Measurements from ENCODE around the gene ANKRD31. TPM values are rescaled to one million over a fixed set of nuclear protein-coding genes. Genes with fewer than 3 reads are reported as not detected.

Gene ANKRD31
- total RNA-seq, 1 experiment from 2014 or later = 0.11 TPM

DNA sequence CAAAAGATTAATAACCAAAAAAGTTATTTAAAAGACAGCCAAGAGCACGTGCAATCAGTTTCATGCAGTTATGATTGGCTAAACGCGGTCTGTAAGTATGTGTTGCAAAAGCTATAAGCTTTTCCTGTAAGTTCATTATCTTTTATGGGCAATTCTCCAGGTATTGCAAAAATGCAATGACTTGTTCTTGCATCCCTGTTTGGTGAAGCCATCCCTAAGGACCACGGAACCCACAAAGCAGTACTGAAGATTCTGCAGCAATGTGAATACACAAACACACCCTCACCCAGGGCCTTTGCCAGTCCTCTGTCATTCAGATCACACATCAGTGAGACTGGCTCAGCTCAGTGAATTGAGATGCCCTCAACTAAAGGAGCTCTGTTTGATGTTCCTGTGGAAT lies 195.7 kb downstream of the ANKRD31 start:
- H2BK12ac ChIP-seq (ENCODE audit: insufficient read length, low read depth, low read length) = no peak overlapping the region
- H2BK120ac ChIP-seq (ENCODE audit: low read depth, low read length, poor library complexity, severe bottlenecking) = no peak overlapping the region
- H3K27me3 Mint-ChIP-seq (ENCODE audit: low read depth) = no peaks in the 10 kb centered on the region
- H2BK5ac ChIP-seq (ENCODE audit: insufficient read length, low read length) = no peak overlapping the region
- no peak overlapping the region for H3K23ac ChIP-seq (ENCODE audit: insufficient read length, low read depth, low read length)
- H2AK5ac ChIP-seq (ENCODE audit: insufficient read length, low read length) = no peak overlapping the region
- no peak overlapping the region for H3K9ac ChIP-seq (ENCODE audit: extremely low read depth, insufficient read length, low read length)
- WGBS (ENCODE audit: extremely low coverage, insufficient read length, low lambda C conversion rate) = no CpG with 5 or more reads among the region's 4 CpGs
- peaks cover 6% of the 10 kb centered on the region for H3K79me2 ChIP-seq (ENCODE audit: insufficient read depth, low read length)
- no peak for DNase-seq
- no peak overlapping the region for H3K27ac ChIP-seq (ENCODE audit: insufficient read length, low read depth, low read length)
- H3K4me1 Mint-ChIP-seq = peaks cover 3 to 13% of the 10 kb centered on the region in 2 experiments; a peak in 3 of 4 replicates
- H4K5ac ChIP-seq (ENCODE audit: insufficient read length, low read depth, low read length) = no peak overlapping the region
- no peak overlapping the region for H3T11ph ChIP-seq (ENCODE audit: low read length)
- no peaks in the 10 kb centered on the region for H3K9me3 Mint-ChIP-seq
- H3K4me2 ChIP-seq (ENCODE audit: insufficient read depth, insufficient read length, low read length) = no peak overlapping the region
- no peak overlapping the region for H2BK20ac ChIP-seq (ENCODE audit: low read depth, low read length, poor library complexity, severe bottlenecking)
- H3K9me3 ChIP-seq (ENCODE audit: control insufficient read depth, low read depth, low read length) = no peaks in the 10 kb centered on the region
- no peaks in the 10 kb centered on the region for H4K20me1 ChIP-seq (ENCODE audit: control insufficient read depth, insufficient read depth, insufficient read length)
- no peaks in the 10 kb centered on the region for H3K79me1 ChIP-seq (ENCODE audit: insufficient read depth, low read depth, low read length, poor library complexity, severe bottlenecking)
- H4K91ac ChIP-seq (ENCODE audit: insufficient read length, low read depth, low read length) = no peak overlapping the region
- no peak overlapping the region for H2AFZ ChIP-seq (ENCODE audit: low read length)
- no peak overlapping the region for H2BK15ac ChIP-seq (ENCODE audit: low read depth, low read length)
- no peak overlapping the region for H3K4me3 Mint-ChIP-seq
- H3K27me3 ChIP-seq (ENCODE audit: insufficient read depth, low read length) = no peaks in the 10 kb centered on the region
- H4K8ac ChIP-seq (replicated peaks; ENCODE audit: insufficient read length, low read depth, low read length) = no peak overlapping the region
- H3K27ac Mint-ChIP-seq = no peak overlapping the region
- no peak overlapping the region for H3K14ac ChIP-seq (ENCODE audit: insufficient read depth, low read length)
- no peaks in the 10 kb centered on the region for H3K36me3 Mint-ChIP-seq (ENCODE audit: insufficient read depth in 1 of 3, low read depth in 3 of 3)
- no peak overlapping the region for H3K18ac ChIP-seq (ENCODE audit: insufficient read length, low read depth, low read length)
- no peaks in the 10 kb centered on the region for H3K23me2 ChIP-seq (ENCODE audit: insufficient read length, low read depth, low read length, poor library complexity, severe bottlenecking)
- TF ChIP-seq, protein P1, sequence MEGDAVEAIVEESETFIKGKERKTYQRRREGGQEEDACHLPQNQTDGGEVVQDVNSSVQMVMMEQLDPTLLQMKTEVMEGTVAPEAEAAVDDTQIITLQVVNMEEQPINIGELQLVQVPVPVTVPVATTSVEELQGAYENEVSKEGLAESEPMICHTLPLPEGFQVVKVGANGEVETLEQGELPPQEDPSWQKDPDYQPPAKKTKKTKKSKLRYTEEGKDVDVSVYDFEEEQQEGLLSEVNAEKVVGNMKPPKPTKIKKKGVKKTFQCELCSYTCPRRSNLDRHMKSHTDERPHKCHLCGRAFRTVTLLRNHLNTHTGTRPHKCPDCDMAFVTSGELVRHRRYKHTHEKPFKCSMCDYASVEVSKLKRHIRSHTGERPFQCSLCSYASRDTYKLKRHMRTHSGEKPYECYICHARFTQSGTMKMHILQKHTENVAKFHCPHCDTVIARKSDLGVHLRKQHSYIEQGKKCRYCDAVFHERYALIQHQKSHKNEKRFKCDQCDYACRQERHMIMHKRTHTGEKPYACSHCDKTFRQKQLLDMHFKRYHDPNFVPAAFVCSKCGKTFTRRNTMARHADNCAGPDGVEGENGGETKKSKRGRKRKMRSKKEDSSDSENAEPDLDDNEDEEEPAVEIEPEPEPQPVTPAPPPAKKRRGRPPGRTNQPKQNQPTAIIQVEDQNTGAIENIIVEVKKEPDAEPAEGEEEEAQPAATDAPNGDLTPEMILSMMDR (conservative IDR thresholded peaks at IDR 0.05) = no peak
- H3K56ac ChIP-seq (ENCODE audit: insufficient read length, low read depth, low read length) = no peak overlapping the region
- H3K4me1 ChIP-seq (ENCODE audit: insufficient read depth, low read length) = peaks cover 3% of the 10 kb centered on the region; the same call in 1 of the 2 replicates
- H3K4ac ChIP-seq (ENCODE audit: low read depth, low read length) = no peak overlapping the region
